Measurements from ENCODE around the gene WIF1.

GRCh38 chr12:65045269-65045668 lies 75.8 kb downstream of the WIF1 start:
- TF ChIP-seq CTCF (IDR thresholded peaks at IDR 0.05) (no peak), EZH2 (IDR thresholded peaks at IDR 0.05) (no peak), EZH2phosphoT487 (IDR thresholded peaks at IDR 0.05) (no peak)
